ENCODE results near the gene RRP36.

DNA sequence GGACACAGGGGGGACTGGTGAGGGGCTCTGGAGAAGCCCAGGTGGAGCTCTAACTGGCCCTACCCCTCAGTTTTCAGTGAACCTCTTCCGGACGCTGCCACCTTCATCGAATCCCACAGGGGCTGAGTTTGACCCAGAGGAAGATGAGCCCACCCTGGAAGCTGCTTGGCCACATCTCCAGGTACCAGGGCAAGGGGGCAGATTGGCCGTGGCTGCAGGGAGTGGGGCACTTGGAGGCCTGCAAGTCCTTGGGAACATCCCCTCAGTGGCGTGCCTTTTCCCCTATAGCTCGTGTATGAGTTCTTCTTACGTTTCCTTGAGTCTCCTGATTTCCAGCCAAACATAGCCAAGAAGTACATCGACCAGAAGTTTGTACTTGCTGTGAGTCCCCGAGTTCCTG, 14.3 kb upstream of the RRP36 start:
- TF ChIP-seq, protein P1, sequence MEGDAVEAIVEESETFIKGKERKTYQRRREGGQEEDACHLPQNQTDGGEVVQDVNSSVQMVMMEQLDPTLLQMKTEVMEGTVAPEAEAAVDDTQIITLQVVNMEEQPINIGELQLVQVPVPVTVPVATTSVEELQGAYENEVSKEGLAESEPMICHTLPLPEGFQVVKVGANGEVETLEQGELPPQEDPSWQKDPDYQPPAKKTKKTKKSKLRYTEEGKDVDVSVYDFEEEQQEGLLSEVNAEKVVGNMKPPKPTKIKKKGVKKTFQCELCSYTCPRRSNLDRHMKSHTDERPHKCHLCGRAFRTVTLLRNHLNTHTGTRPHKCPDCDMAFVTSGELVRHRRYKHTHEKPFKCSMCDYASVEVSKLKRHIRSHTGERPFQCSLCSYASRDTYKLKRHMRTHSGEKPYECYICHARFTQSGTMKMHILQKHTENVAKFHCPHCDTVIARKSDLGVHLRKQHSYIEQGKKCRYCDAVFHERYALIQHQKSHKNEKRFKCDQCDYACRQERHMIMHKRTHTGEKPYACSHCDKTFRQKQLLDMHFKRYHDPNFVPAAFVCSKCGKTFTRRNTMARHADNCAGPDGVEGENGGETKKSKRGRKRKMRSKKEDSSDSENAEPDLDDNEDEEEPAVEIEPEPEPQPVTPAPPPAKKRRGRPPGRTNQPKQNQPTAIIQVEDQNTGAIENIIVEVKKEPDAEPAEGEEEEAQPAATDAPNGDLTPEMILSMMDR (IDR thresholded peaks at IDR 0.05 in 2 of 3, conservative IDR thresholded peaks at IDR 0.05 in 1 of 3; ENCODE audit: insufficient read depth in 2 of 3, low read depth in 1 of 3, low read length in 3 of 3): no peak
- TF ChIP-seq, protein P2, sequence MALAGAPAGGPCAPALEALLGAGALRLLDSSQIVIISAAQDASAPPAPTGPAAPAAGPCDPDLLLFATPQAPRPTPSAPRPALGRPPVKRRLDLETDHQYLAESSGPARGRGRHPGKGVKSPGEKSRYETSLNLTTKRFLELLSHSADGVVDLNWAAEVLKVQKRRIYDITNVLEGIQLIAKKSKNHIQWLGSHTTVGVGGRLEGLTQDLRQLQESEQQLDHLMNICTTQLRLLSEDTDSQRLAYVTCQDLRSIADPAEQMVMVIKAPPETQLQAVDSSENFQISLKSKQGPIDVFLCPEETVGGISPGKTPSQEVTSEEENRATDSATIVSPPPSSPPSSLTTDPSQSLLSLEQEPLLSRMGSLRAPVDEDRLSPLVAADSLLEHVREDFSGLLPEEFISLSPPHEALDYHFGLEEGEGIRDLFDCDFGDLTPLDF (CRISPR knock-in tag; IDR thresholded peaks at IDR 0.05): no peak
- TF ChIP-seq, protein P3, sequence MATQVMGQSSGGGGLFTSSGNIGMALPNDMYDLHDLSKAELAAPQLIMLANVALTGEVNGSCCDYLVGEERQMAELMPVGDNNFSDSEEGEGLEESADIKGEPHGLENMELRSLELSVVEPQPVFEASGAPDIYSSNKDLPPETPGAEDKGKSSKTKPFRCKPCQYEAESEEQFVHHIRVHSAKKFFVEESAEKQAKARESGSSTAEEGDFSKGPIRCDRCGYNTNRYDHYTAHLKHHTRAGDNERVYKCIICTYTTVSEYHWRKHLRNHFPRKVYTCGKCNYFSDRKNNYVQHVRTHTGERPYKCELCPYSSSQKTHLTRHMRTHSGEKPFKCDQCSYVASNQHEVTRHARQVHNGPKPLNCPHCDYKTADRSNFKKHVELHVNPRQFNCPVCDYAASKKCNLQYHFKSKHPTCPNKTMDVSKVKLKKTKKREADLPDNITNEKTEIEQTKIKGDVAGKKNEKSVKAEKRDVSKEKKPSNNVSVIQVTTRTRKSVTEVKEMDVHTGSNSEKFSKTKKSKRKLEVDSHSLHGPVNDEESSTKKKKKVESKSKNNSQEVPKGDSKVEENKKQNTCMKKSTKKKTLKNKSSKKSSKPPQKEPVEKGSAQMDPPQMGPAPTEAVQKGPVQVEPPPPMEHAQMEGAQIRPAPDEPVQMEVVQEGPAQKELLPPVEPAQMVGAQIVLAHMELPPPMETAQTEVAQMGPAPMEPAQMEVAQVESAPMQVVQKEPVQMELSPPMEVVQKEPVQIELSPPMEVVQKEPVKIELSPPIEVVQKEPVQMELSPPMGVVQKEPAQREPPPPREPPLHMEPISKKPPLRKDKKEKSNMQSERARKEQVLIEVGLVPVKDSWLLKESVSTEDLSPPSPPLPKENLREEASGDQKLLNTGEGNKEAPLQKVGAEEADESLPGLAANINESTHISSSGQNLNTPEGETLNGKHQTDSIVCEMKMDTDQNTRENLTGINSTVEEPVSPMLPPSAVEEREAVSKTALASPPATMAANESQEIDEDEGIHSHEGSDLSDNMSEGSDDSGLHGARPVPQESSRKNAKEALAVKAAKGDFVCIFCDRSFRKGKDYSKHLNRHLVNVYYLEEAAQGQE (IDR thresholded peaks at IDR 0.05; ENCODE audit: borderline replicate concordance): no peak
- TF ChIP-seq, protein P3 (CRISPR knock-in tag; IDR thresholded peaks at IDR 0.05; ENCODE audit: low read depth): no peak
- TF ChIP-seq ZNF24 (IDR thresholded peaks at IDR 0.05): no peak

All from K562 (cell line).